Ovary (tissue), 3 donors: ENCODE data around the gene AGPAT2.

Source experiments
- EP300 ChIP-seq: sonication (generic); formaldehyde crosslinking; IDR thresholded peaks from one replicate; pipeline ENCODE4 v1.6.1; 2017; ENCODE audit warnings: antibody characterized with exemption
- POLR2A ChIP-seq: fragments of 450-650 bp; IDR thresholded peaks from one replicate; pipeline ENCODE4 v1.6.1; 2017; ENCODE audit warnings: antibody characterized with exemption, mild to moderate bottlenecking, moderate library complexity
- TF ChIP-seq, protein P1 (sequence below), 3 donors: fragments of 450-650 bp in 2 of 3; fragments of 200-600 bp in 1 of 3; IDR thresholded peaks; one replicate each; pipeline versions ENCODE4 v1.5.1 to v1.8.0; 2016 to 2022; ENCODE audit warnings: antibody characterized with exemption in 3 of 3, mild to moderate bottlenecking in 1 of 3
- donor health status: DM: no; HTN: no; CAD: no.

DNA sequence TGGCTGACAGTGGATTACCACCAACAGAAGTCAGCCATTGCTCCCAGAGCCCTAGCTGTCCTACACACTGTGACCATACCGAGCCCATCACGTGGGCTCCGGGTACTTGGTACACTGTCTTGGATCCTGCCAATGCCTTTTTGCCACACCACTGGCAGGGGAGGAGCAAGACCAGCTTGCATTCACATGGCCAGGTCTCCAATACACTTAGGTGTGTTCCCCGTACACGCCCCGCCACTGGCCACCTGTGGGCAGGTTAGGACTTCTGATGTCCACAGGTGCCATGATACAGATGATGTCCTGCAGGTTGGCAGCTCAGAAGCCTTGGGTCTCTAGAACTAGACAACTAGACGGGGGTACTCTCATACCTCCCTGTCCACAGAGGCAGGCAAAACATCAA lies 19.8 kb upstream of the AGPAT2 start:
- no peak for TF ChIP-seq POLR2A
- TF ChIP-seq, protein P1, sequence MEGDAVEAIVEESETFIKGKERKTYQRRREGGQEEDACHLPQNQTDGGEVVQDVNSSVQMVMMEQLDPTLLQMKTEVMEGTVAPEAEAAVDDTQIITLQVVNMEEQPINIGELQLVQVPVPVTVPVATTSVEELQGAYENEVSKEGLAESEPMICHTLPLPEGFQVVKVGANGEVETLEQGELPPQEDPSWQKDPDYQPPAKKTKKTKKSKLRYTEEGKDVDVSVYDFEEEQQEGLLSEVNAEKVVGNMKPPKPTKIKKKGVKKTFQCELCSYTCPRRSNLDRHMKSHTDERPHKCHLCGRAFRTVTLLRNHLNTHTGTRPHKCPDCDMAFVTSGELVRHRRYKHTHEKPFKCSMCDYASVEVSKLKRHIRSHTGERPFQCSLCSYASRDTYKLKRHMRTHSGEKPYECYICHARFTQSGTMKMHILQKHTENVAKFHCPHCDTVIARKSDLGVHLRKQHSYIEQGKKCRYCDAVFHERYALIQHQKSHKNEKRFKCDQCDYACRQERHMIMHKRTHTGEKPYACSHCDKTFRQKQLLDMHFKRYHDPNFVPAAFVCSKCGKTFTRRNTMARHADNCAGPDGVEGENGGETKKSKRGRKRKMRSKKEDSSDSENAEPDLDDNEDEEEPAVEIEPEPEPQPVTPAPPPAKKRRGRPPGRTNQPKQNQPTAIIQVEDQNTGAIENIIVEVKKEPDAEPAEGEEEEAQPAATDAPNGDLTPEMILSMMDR (IDR thresholded peaks at IDR 0.05): no peak
- no peak for TF ChIP-seq EP300
